Measurements from ENCODE around the gene C2CD3. TPM values are rescaled to one million over a fixed set of nuclear protein-coding genes. Genes with fewer than 3 reads are reported as not detected.

Gene C2CD3
- total and polyA plus RNA-seq, 2 donors (not counting 1 experiment from before 2014, with no cell fraction given), result 5.8 to 8.3 TPM

- Histone ChIP-seq H3K9ac (ENCODE audit: insufficient read depth, low read length) (no peak overlapping the region), H3K9me3 (ENCODE audit: control insufficient read depth, insufficient read depth, low read depth, low read length) (no peaks in the 10 kb centered on the region), H3K4me3 (replicated peaks in 1 of 4; ENCODE audit: control extremely low read depth in 1 of 4, insufficient read depth in 1 of 4, low read depth in 3 of 4, low read length in 4 of 4) (no peak overlapping the region), H4K20me1 (ENCODE audit: control insufficient read depth, extremely low read depth, insufficient read depth, low read length) (no peaks in the 10 kb centered on the region), H3K36me3 (ENCODE audit: control insufficient read depth, insufficient read depth, low read length) (peaks cover 5% of the 10 kb centered on the region), H3K4me1 (ENCODE audit: control insufficient read depth, extremely low read depth, insufficient read depth, low read length) (no peaks in the 10 kb centered on the region), H3K27ac (ENCODE audit: insufficient read depth, low read length) (no peak overlapping the region), H3K79me2 (ENCODE audit: control insufficient read depth, insufficient read depth, low read length) (no peaks in the 10 kb centered on the region), H3K4me2 (ENCODE audit: extremely low read depth, insufficient read depth, low read length) (no peak overlapping the region), H2AFZ (ENCODE audit: low read length) (no peak overlapping the region), H3K27me3 (ENCODE audit: control insufficient read depth, insufficient read depth, low read length) (no peaks in the 10 kb centered on the region)
- DNase-seq (ENCODE audit: low read depth in 2 of 2), result no peak
- no peak for TF ChIP-seq EZH2 (IDR thresholded peaks at IDR 0.05; ENCODE audit: low read length, missing control alignments)
- TF ChIP-seq CTCF (conservative IDR thresholded peaks at IDR 0.05 in 1 of 2, IDR thresholded peaks at IDR 0.05 in 1 of 2; ENCODE audit: low read depth in 1 of 2, low read length in 2 of 2), result no peak
Measured at GRCh38 chr11:74033046-74033445, 137.8 kb downstream of the C2CD3 start.

GRCh38 chr11:74030723-74031676 lies 139.8 kb downstream of the C2CD3 start:
- peak in 1 of 2 donors; percentile 33 for DNase-seq (ENCODE audit: low read depth in 2 of 2)
- no peaks in the 10 kb centered on the region for H4K20me1 ChIP-seq (ENCODE audit: control insufficient read depth, extremely low read depth, insufficient read depth, low read length)
- H3K27me3 ChIP-seq (ENCODE audit: control insufficient read depth, insufficient read depth, low read length), result no peaks in the 10 kb centered on the region
- no peak overlapping the region for H3K4me3 ChIP-seq (replicated peaks in 1 of 4; ENCODE audit: control extremely low read depth in 1 of 4, insufficient read depth in 1 of 4, low read depth in 3 of 4, low read length in 4 of 4)
- peaks cover 3% of the 10 kb centered on the region for H3K36me3 ChIP-seq (ENCODE audit: control insufficient read depth, insufficient read depth, low read length)
- no peak overlapping the region for H3K4me2 ChIP-seq (ENCODE audit: extremely low read depth, insufficient read depth, low read length)
- no peak overlapping the region for H3K9ac ChIP-seq (ENCODE audit: insufficient read depth, low read length)
- no peak overlapping the region for H3K27ac ChIP-seq (ENCODE audit: insufficient read depth, low read length)
- H3K4me1 ChIP-seq (ENCODE audit: control insufficient read depth, extremely low read depth, insufficient read depth, low read length), result peaks cover 7% of the 10 kb centered on the region
- no peaks in the 10 kb centered on the region for H3K79me2 ChIP-seq (ENCODE audit: control insufficient read depth, insufficient read depth, low read length)
- no peak for TF ChIP-seq EZH2 (IDR thresholded peaks at IDR 0.05; ENCODE audit: low read length, missing control alignments)
- TF ChIP-seq CTCF (conservative IDR thresholded peaks at IDR 0.05 in 1 of 2, IDR thresholded peaks at IDR 0.05 in 1 of 2; ENCODE audit: low read depth in 1 of 2, low read length in 2 of 2), result no peak
- H2AFZ ChIP-seq (ENCODE audit: low read length), result no peak overlapping the region
- no peaks in the 10 kb centered on the region for H3K9me3 ChIP-seq (ENCODE audit: control insufficient read depth, insufficient read depth, low read depth, low read length)

GRCh38 chr11:74025467-74026166 lies 145.2 kb downstream of the C2CD3 start:
- no peaks in the 10 kb centered on the region for H3K9me3 ChIP-seq (ENCODE audit: control insufficient read depth, insufficient read depth, low read depth, low read length)
- no peaks in the 10 kb centered on the region for H3K79me2 ChIP-seq (ENCODE audit: control insufficient read depth, insufficient read depth, low read length)
- H3K27ac ChIP-seq (ENCODE audit: insufficient read depth, low read length), result peak overlapping the region; percentile 52
- DNase-seq (ENCODE audit: low read depth in 2 of 2), result peak; percentile 44 to 70
- H2AFZ ChIP-seq (ENCODE audit: low read length), result no peak overlapping the region
- no peak overlapping the region for H3K4me3 ChIP-seq (replicated peaks in 1 of 4; ENCODE audit: control extremely low read depth in 1 of 4, insufficient read depth in 1 of 4, low read depth in 3 of 4, low read length in 4 of 4)
- TF ChIP-seq CTCF (conservative IDR thresholded peaks at IDR 0.05 in 1 of 2, IDR thresholded peaks at IDR 0.05 in 1 of 2; ENCODE audit: low read depth in 1 of 2, low read length in 2 of 2) (no peak), EZH2 (IDR thresholded peaks at IDR 0.05; ENCODE audit: low read length, missing control alignments) (no peak)
- peak overlapping the region; percentile 5 for H3K4me2 ChIP-seq (ENCODE audit: extremely low read depth, insufficient read depth, low read length)
- no peaks in the 10 kb centered on the region for H4K20me1 ChIP-seq (ENCODE audit: control insufficient read depth, extremely low read depth, insufficient read depth, low read length)
- H3K36me3 ChIP-seq (ENCODE audit: control insufficient read depth, insufficient read depth, low read length), result no peaks in the 10 kb centered on the region
- peaks cover 16% of the 10 kb centered on the region for H3K4me1 ChIP-seq (ENCODE audit: control insufficient read depth, extremely low read depth, insufficient read depth, low read length)
- H3K27me3 ChIP-seq (ENCODE audit: control insufficient read depth, insufficient read depth, low read length), result no peaks in the 10 kb centered on the region
- H3K9ac ChIP-seq (ENCODE audit: insufficient read depth, low read length), result no peak overlapping the region
